ENCODE results near the gene CA5A.
"Not testable (repeated sequence)": the region's sequence is repeated elsewhere in the genome, so short reads cannot be mapped to it uniquely, and the experiment has no call there.

GRCh38 chr16:87887931-87888330, 48.4 kb downstream of the CA5A start:
- not testable (repeated sequence) for TF ChIP-seq POLR2A, POLR2AphosphoS5, CTCF, EP300 (IDR thresholded peaks at IDR 0.05)

Measured in suprapubic skin (tissue), 4 donors.